ENCODE data around the gene ZNF366.

Gene ZNF366

DNA sequence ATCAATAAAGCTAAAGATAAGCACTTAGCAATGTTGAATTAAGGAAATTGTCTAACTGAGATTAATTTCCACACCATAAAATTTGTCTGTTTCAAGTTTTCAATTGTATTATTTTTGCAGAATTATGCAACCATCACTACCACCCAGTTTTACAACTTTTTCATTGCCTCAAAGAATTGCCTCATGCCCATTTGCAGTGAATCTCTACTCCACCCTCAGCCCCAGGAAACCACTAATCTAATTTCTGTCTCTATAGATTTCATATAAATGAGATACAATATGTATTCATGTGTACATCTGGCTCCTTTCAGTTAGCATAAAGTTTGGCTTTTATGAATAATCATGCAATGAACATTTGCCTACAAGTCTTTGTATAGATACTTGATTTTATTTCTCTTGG, 114.2 kb downstream of the ZNF366 start:
- TF ChIP-seq, protein P1, sequence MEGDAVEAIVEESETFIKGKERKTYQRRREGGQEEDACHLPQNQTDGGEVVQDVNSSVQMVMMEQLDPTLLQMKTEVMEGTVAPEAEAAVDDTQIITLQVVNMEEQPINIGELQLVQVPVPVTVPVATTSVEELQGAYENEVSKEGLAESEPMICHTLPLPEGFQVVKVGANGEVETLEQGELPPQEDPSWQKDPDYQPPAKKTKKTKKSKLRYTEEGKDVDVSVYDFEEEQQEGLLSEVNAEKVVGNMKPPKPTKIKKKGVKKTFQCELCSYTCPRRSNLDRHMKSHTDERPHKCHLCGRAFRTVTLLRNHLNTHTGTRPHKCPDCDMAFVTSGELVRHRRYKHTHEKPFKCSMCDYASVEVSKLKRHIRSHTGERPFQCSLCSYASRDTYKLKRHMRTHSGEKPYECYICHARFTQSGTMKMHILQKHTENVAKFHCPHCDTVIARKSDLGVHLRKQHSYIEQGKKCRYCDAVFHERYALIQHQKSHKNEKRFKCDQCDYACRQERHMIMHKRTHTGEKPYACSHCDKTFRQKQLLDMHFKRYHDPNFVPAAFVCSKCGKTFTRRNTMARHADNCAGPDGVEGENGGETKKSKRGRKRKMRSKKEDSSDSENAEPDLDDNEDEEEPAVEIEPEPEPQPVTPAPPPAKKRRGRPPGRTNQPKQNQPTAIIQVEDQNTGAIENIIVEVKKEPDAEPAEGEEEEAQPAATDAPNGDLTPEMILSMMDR (conservative IDR thresholded peaks at IDR 0.05; ENCODE audit: low read depth, low read length): no peak
- no peak overlapping the region for H3K4me3 ChIP-seq (ENCODE audit: low read depth, low read length)
- DNase-seq (ENCODE audit: low read depth): no peak
